GM23248 (cell line): ENCODE results near the gene TRMT112. TPM values are rescaled to one million over a fixed set of nuclear protein-coding genes. Genes with fewer than 3 reads are reported as not detected.

Experiments used
- DNase-seq: peaks from one replicate; pipeline ENCODE4 v3.0.0-alpha.2; 2015
- H2AFZ ChIP-seq: fragments of 200-600 bp; sonication (generic); 2 replicates; pipeline ENCODE4 v1.6.1; 2016; ENCODE audit warnings: antibody characterized with exemption
- H3F3A ChIP-seq: fragments of 200-600 bp; sonication (generic); 2 replicates; pipeline ENCODE4 v1.6.1; 2016; ENCODE audit warnings: mild to moderate bottlenecking, antibody characterized with exemption, mixed run types; ENCODE audit not compliant: insufficient read depth
- H3K27ac ChIP-seq: fragments of 200-600 bp; sonication (generic); 2 replicates; pipeline ENCODE4 v1.5.1; 2016; ENCODE audit warnings: mild to moderate bottlenecking
- H3K27me3 ChIP-seq: fragments of 200-600 bp; sonication (generic); replicated peaks from 2 replicates; pipeline ENCODE4 v1.6.1; 2016; ENCODE audit warnings: mild to moderate bottlenecking; ENCODE audit not compliant: insufficient read depth
- H3K36me3 ChIP-seq: fragments of 200-600 bp; sonication (generic); 2 replicates; pipeline ENCODE4 v1.6.1; 2016; ENCODE audit warnings: low read depth, mild to moderate bottlenecking
- H3K4me1 ChIP-seq: fragments of 200-600 bp; sonication (generic); 2 replicates; pipeline ENCODE4 v1.6.1; 2016; ENCODE audit warnings: mild to moderate bottlenecking; ENCODE audit not compliant: insufficient read depth
- H3K4me2 ChIP-seq: fragments of 200-600 bp; sonication (generic); one replicate; pipeline ENCODE4 v1.6.1; 2016; ENCODE audit warnings: mild to moderate bottlenecking; ENCODE audit not compliant: unreplicated experiment
- H3K4me3 ChIP-seq: fragments of 200-600 bp; sonication (generic); 2 replicates; pipeline ENCODE4 v1.5.1; 2016; ENCODE audit warnings: mild to moderate bottlenecking
- H3K79me2 ChIP-seq: fragments of 200-600 bp; sonication (generic); 2 replicates; pipeline ENCODE4 v1.6.1; 2016; ENCODE audit warnings: mild to moderate bottlenecking; ENCODE audit not compliant: insufficient read depth
- H3K9ac ChIP-seq: fragments of 200-600 bp; sonication (generic); 2 replicates; pipeline ENCODE4 v1.6.1; 2016; ENCODE audit warnings: mild to moderate bottlenecking
- H3K9me2 ChIP-seq: fragments of 200-600 bp; sonication (generic); 2 replicates; pipeline ENCODE4 v1.6.1; 2016; ENCODE audit warnings: mixed run types, mild to moderate bottlenecking, moderate library complexity; ENCODE audit not compliant: insufficient read depth
- H3K9me3 ChIP-seq: fragments of 200-600 bp; sonication (generic); one replicate; pipeline ENCODE4 v1.6.1; 2017; ENCODE audit warnings: low read depth
- H4K20me1 ChIP-seq: fragments of 200-600 bp; sonication (generic); 2 replicates; pipeline ENCODE4 v1.6.0; 2016; ENCODE audit not compliant: insufficient read depth
- EZH2 ChIP-seq: fragments of 200-600 bp; sonication (generic); IDR thresholded peaks from 2 replicates; pipeline ENCODE4 v1.6.1; 2018; ENCODE audit warnings: antibody characterized with exemption, mild to moderate bottlenecking; ENCODE audit not compliant: insufficient read depth, poor library complexity, severe bottlenecking
- EZH2phosphoT487 ChIP-seq: fragments of 200-600 bp; sonication (generic); IDR thresholded peaks from 2 replicates; pipeline ENCODE4 v1.6.1; 2018; ENCODE audit warnings: antibody characterized with exemption, moderate library complexity, mild to moderate bottlenecking, low read depth; ENCODE audit not compliant: insufficient read depth
- WGBS, 2 experiments: methylation state at CpG; one replicate each; pipeline ENCODE4 v1.1.6; 2015 to 2017; ENCODE audit warnings: low lambda C conversion rate in 2 of 2, low coverage in 1 of 2; ENCODE audit errors: missing lambda C conversion rate in 2 of 2; 5-methylcytosine and 5-hydroxymethylcytosine counted together
- in situ Hi-C: fragments of 300-500 bp; cut with MboI; formaldehyde crosslinking; loops from 2 replicates; pipeline ENCODE4 v1.15.0; 2020
- polyA plus RNA-seq: library from polyadenylated mRNA; unstranded; fragments of >200 nt; fragmentation: Nextera tagmentation; extraction: Ambion mirVana; gene quantifications from 2 replicates; pipeline ENCODE4 v1.2.1, GENCODE V29; 2016
- total RNA-seq: library from RNA; depleted of rRNA; stranded (reverse); fragments of >200 nt; shearing (Covaris generic); gene quantifications from 2 replicates; pipeline ENCODE4 v1.2.3, GENCODE V29; 2014

Gene TRMT112
- total and polyA plus RNA-seq, 2 experiments from 2014 or later: 161 to 269 TPM

GRCh38 chr11:64356498-64357411, 39.4 kb upstream of the TRMT112 start:
- 77 to 83% methylated on average over 20 to 25 of the region's 25 CpGs for WGBS, 2 experiments
- in situ Hi-C loops: no loop called here
- Histone ChIP-seq H2AFZ (no peak overlapping the region), H3K27ac (no peak overlapping the region), H3K79me2 (peaks cover 13% of the 10 kb centered on the region), H3K9me3 (no peaks in the 10 kb centered on the region), H3K9ac (0 out of 2 replicates have a peak overlapping the region, but pooled peaks have one; percentile 8), H3K9me2 (no peaks in the 10 kb centered on the region), H4K20me1 (no peaks in the 10 kb centered on the region), H3K4me2 (no peak overlapping the region), H3K27me3 (no peaks in the 10 kb centered on the region), H3F3A (peaks cover 4% of the 10 kb centered on the region; the same call in 1 of the 2 replicates), H3K4me1 (peaks cover 16% of the 10 kb centered on the region), H3K36me3 (no peaks in the 10 kb centered on the region), H3K4me3 (no peak overlapping the region)
- TF ChIP-seq EZH2 (no peak), EZH2phosphoT487 (no peak)
- DNase-seq: peak; percentile 69

GRCh38 chr11:64355078-64355940, 38.0 kb upstream of the TRMT112 start:
- Histone ChIP-seq H2AFZ (peak overlapping the region; percentile 88), H3K9me2 (no peaks in the 10 kb centered on the region), H3K9me3 (no peaks in the 10 kb centered on the region), H3K27me3 (no peaks in the 10 kb centered on the region), H3F3A (peaks cover 4% of the 10 kb centered on the region; the same call in 1 of the 2 replicates), H3K79me2 (peaks cover 13% of the 10 kb centered on the region), H3K27ac (no peak overlapping the region), H3K4me3 (peak overlapping the region; percentile 44), H3K4me1 (peaks cover 16% of the 10 kb centered on the region), H3K9ac (peak overlapping the region; percentile 52), H3K4me2 (peak overlapping the region; percentile 55), H3K36me3 (no peaks in the 10 kb centered on the region), H4K20me1 (no peaks in the 10 kb centered on the region)
- DNase-seq: peak; percentile 93
- in situ Hi-C loops: no loop called here
- no peak for TF ChIP-seq EZH2
- TF ChIP-seq EZH2phosphoT487: no peak
- 10 to 13% methylated on average over 21 to 22 of the region's 23 CpGs for WGBS, 2 experiments

- peaks cover 4% of the 10 kb centered on the region; the same call in 1 of the 2 replicates for H3F3A ChIP-seq
- WGBS, 2 experiments: 77 to 80% methylated on average over 11 to 20 of the region's 20 CpGs
- H3K4me3 ChIP-seq: no peak overlapping the region
- no peak overlapping the region for H3K4me2 ChIP-seq
- H3K27me3 ChIP-seq: no peaks in the 10 kb centered on the region
- no peak overlapping the region for H2AFZ ChIP-seq
- H3K79me2 ChIP-seq: no peaks in the 10 kb centered on the region
- peaks cover 16% of the 10 kb centered on the region for H3K4me1 ChIP-seq
- no peaks in the 10 kb centered on the region for H3K9me2 ChIP-seq
- in situ Hi-C loops: no loop called here
- no peak for DNase-seq
- H4K20me1 ChIP-seq: no peaks in the 10 kb centered on the region
- no peak overlapping the region for H3K27ac ChIP-seq
- H3K36me3 ChIP-seq: no peaks in the 10 kb centered on the region
- no peak for TF ChIP-seq EZH2phosphoT487
- TF ChIP-seq EZH2: no peak
- H3K9ac ChIP-seq: no peak overlapping the region
- no peaks in the 10 kb centered on the region for H3K9me3 ChIP-seq
Measured at GRCh38 chr11:64353715-64354506, 36.6 kb upstream of the TRMT112 start.
